Neural progenitor cell (in vitro differentiated cells): ENCODE results near the gene OR52N2. TPM values are rescaled to one million over a fixed set of nuclear protein-coding genes. Genes with fewer than 3 reads are reported as not detected.

Source experiments
- DNase-seq: peaks from one replicate; pipeline ENCODE4 v3.0.0-alpha.2; 2016; ENCODE audit warnings: low spot score
- H2AFZ ChIP-seq: fragments of 200-600 bp; sonication (generic); replicated peaks from 2 replicates; pipeline ENCODE4 v1.6.1; 2016; ENCODE audit warnings: antibody characterized with exemption
- H3F3A ChIP-seq: fragments of 200-600 bp; sonication (generic); 2 replicates; pipeline ENCODE4 v1.6.1; 2016; ENCODE audit warnings: antibody characterized with exemption, low read depth
- H3K27ac ChIP-seq: fragments of 200-600 bp; sonication (generic); 2 replicates; pipeline ENCODE4 v1.5.1; 2016; ENCODE audit warnings: mild to moderate bottlenecking
- H3K27me3 ChIP-seq: fragments of 200-600 bp; sonication (generic); 2 replicates; pipeline ENCODE4 v1.6.1; 2016; ENCODE audit warnings: mild to moderate bottlenecking, moderate library complexity
- H3K36me3 ChIP-seq: fragments of 200-600 bp; sonication (generic); 2 replicates; pipeline ENCODE4 v1.5.1; 2016
- H3K4me1 ChIP-seq: fragments of 200-600 bp; sonication (generic); 2 replicates; pipeline ENCODE4 v1.6.1; 2016; ENCODE audit warnings: mixed run types
- H3K4me2 ChIP-seq: fragments of 200-600 bp; sonication (generic); 2 replicates; pipeline ENCODE4 v1.6.1; 2016
- H3K4me3 ChIP-seq: fragments of 200-600 bp; sonication (generic); 2 replicates; pipeline ENCODE4 v1.5.1; 2016
- H3K79me2 ChIP-seq: fragments of 200-600 bp; sonication (generic); 2 replicates; pipeline ENCODE4 v1.6.1; 2016; ENCODE audit warnings: low read depth
- H3K9ac ChIP-seq: fragments of 200-600 bp; sonication (generic); 2 replicates; pipeline ENCODE4 v1.6.1; 2016
- H3K9me3 ChIP-seq: fragments of 200-600 bp; sonication (generic); 2 replicates; pipeline ENCODE4 v1.5.1; 2016; ENCODE audit warnings: low read depth
- H4K20me1 ChIP-seq: fragments of 200-600 bp; sonication (generic); 2 replicates; pipeline ENCODE4 v1.6.1; 2016; ENCODE audit warnings: low read depth
- H3K27ac Mint-ChIP-seq: 3 replicates; pipeline ENCODE4 v1.8.0; 2021; ENCODE audit warnings: mixed read lengths
- H3K27me3 Mint-ChIP-seq: 2 replicates; pipeline ENCODE4 v1.8.0; 2022; ENCODE audit warnings: low read depth, mild to moderate bottlenecking, inconsistent platforms, moderate library complexity, mixed read lengths; ENCODE audit not compliant: insufficient read depth
- H3K36me3 Mint-ChIP-seq: 3 replicates; pipeline ENCODE4 v1.8.0; 2021; ENCODE audit warnings: mixed read lengths
- H3K4me1 Mint-ChIP-seq: 3 replicates; pipeline ENCODE4 v1.8.0; 2021; ENCODE audit warnings: mixed read lengths
- H3K4me3 Mint-ChIP-seq: 3 replicates; pipeline ENCODE4 v1.8.0; 2021; ENCODE audit warnings: mild to moderate bottlenecking, moderate library complexity, mixed read lengths
- H3K9me3 Mint-ChIP-seq: 3 replicates; pipeline ENCODE4 v1.8.0; 2020; ENCODE audit warnings: mixed read lengths
- EZH2 ChIP-seq: fragments of 200-600 bp; sonication (generic); IDR thresholded peaks from 2 replicates; pipeline ENCODE4 v1.6.1; 2017; ENCODE audit warnings: antibody characterized with exemption, mild to moderate bottlenecking, moderate library complexity
- EZH2phosphoT487 ChIP-seq: fragments of 200-600 bp; sonication (generic); IDR thresholded peaks from 2 replicates; pipeline ENCODE4 v1.6.1; 2017; ENCODE audit warnings: antibody characterized with exemption
- total RNA-seq: library from RNA; depleted of rRNA; stranded (reverse); fragments of >200 nt; gene quantifications from 2 replicates; pipeline ENCODE4 v1.2.3, GENCODE V29; 2015; ENCODE audit warnings: low replicate concordance
- TF ChIP-seq, protein P1 (sequence below): fragments of 200-600 bp; sonication (generic); IDR thresholded peaks from 2 replicates; pipeline ENCODE4 v1.5.1; 2017; ENCODE audit warnings: antibody characterized with exemption, mild to moderate bottlenecking

Gene OR52N2
- total RNA-seq, 1 donor from 2014 or later = not detected

DNA sequence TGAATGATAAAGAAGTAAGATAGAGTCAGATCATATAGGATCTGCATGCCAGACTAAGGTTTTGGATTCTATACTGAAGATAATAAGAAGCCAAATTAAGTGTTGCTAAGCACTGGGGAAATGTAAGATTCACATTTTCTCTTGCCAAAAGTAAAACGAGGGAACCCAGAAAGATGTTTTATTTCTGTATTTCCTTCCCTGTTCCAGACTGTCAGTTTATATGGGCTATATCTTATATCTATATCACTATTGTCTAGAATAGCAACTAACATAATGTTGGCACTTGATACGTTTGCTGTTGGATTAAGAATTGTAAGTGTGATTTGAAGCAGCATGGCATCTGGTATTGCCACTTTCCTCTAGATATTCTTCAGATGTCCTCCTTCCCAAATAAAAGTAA is 24.7 kb downstream of the OR52N2 start:
- Histone ChIP-seq H3K36me3 (no peaks in the 10 kb centered on the region), H3K4me2 (no peak overlapping the region), H3K9me3 (no peaks in the 10 kb centered on the region), H3K9ac (no peak overlapping the region), H3K79me2 (no peaks in the 10 kb centered on the region), H4K20me1 (no peaks in the 10 kb centered on the region), H3K4me1 (no peaks in the 10 kb centered on the region), H3K27me3 (no peaks in the 10 kb centered on the region), H2AFZ (no peak overlapping the region), H3K4me3 (no peak overlapping the region), H3K27ac (no peak overlapping the region), H3F3A (no peaks in the 10 kb centered on the region)
- Mint-ChIP-seq H3K27me3 (no peaks in the 10 kb centered on the region), H3K27ac (no peak overlapping the region), H3K4me3 (no peak overlapping the region), H3K36me3 (no peaks in the 10 kb centered on the region), H3K4me1 (peaks cover 4% of the 10 kb centered on the region), H3K9me3 (no peaks in the 10 kb centered on the region)
- DNase-seq = no peak
- TF ChIP-seq EZH2 (no peak), EZH2phosphoT487 (no peak)
- TF ChIP-seq, protein P1, sequence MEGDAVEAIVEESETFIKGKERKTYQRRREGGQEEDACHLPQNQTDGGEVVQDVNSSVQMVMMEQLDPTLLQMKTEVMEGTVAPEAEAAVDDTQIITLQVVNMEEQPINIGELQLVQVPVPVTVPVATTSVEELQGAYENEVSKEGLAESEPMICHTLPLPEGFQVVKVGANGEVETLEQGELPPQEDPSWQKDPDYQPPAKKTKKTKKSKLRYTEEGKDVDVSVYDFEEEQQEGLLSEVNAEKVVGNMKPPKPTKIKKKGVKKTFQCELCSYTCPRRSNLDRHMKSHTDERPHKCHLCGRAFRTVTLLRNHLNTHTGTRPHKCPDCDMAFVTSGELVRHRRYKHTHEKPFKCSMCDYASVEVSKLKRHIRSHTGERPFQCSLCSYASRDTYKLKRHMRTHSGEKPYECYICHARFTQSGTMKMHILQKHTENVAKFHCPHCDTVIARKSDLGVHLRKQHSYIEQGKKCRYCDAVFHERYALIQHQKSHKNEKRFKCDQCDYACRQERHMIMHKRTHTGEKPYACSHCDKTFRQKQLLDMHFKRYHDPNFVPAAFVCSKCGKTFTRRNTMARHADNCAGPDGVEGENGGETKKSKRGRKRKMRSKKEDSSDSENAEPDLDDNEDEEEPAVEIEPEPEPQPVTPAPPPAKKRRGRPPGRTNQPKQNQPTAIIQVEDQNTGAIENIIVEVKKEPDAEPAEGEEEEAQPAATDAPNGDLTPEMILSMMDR = no peak

DNA sequence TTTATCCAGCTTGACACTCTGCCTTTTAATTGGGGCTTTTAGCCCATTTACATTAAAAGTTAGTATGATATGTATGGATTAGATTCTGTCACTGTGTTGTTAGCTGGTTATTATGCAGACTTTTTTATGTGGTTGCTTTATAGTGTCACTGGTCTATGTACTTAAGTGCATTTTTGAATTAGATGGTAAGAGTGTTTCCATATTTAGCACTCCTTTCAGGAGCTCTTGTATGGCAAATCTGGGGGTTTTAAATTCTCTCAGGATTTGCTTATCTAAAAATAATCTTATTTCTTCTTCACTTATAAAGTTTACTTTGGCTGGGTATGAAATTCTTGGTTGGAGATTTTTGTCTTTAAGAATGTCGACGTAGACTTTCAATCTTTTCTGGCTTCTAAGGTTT is 29.0 kb downstream of the OR52N2 start:
- H3K27ac Mint-ChIP-seq = no peak overlapping the region
- no peaks in the 10 kb centered on the region for H3K9me3 ChIP-seq
- no peak for DNase-seq
- no peak overlapping the region for H3K9ac ChIP-seq
- H3K79me2 ChIP-seq = no peaks in the 10 kb centered on the region
- no peak overlapping the region for H3K27ac ChIP-seq
- no peaks in the 10 kb centered on the region for H3K4me1 ChIP-seq
- no peak overlapping the region for H3K4me3 Mint-ChIP-seq
- no peaks in the 10 kb centered on the region for H3K36me3 Mint-ChIP-seq
- H3K36me3 ChIP-seq = no peaks in the 10 kb centered on the region
- H3K4me1 Mint-ChIP-seq = no peaks in the 10 kb centered on the region
- no peak overlapping the region for H2AFZ ChIP-seq
- no peaks in the 10 kb centered on the region for H3K9me3 Mint-ChIP-seq
- no peak for TF ChIP-seq EZH2phosphoT487
- TF ChIP-seq, protein P1 = no peak
- no peak for TF ChIP-seq EZH2
- H3K27me3 ChIP-seq = no peaks in the 10 kb centered on the region
- no peaks in the 10 kb centered on the region for H3F3A ChIP-seq
- no peaks in the 10 kb centered on the region for H3K27me3 Mint-ChIP-seq
- no peak overlapping the region for H3K4me2 ChIP-seq
- no peak overlapping the region for H3K4me3 ChIP-seq
- H4K20me1 ChIP-seq = no peaks in the 10 kb centered on the region

DNA sequence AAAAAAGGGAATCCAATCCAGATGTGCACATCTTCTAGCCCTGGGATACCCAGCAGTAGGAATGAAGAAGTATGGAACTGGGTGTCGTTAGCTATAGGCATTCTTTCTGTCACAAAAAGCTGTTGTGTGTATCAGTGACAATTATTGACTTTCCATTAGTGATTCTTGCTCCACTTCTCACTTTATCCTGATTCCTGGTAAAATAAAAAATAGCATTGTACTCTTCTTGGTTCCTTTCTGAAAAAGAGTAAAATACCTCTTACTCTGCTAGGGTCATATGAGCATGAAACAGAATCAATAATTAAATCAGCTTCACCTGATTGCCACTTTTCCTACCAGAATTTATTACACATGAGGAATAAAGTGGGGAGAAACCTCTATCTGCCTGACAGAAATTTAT is 33.1 kb downstream of the OR52N2 start, which contains the start of gene OR52E6:
Gene OR52E6 (minus strand): TSS at position 101 of the 400 bp plus-strand sequence. CDS start 0 bp downstream, at position 101.
- no peaks in the 10 kb centered on the region for H4K20me1 ChIP-seq
- TF ChIP-seq EZH2phosphoT487 = no peak
- no peak for TF ChIP-seq EZH2
- TF ChIP-seq, protein P1 = no peak
- H3K9ac ChIP-seq = no peak within 1 kb of the TSS
- no peak within 1 kb of the TSS for H2AFZ ChIP-seq
- Mint-ChIP-seq H3K27me3 (no peaks in the 10 kb centered on the region), H3K4me3 (no peak within 1 kb of the TSS), H3K36me3 (no peaks in the 10 kb centered on the region), H3K9me3 (no peaks in the 10 kb centered on the region), H3K27ac (no peak within 1 kb of the TSS), H3K4me1 (no peaks in the 10 kb centered on the region)
- no peaks in the 10 kb centered on the region for H3K27me3 ChIP-seq
- no peak within 1 kb of the TSS for H3K27ac ChIP-seq
- no peak within 1 kb of the TSS for H3K4me2 ChIP-seq
- H3K79me2 ChIP-seq = no peaks in the 10 kb centered on the region
- no peaks in the 10 kb centered on the region for H3K9me3 ChIP-seq
- no peak for DNase-seq
- H3K4me1 ChIP-seq = no peaks in the 10 kb centered on the region
- H3F3A ChIP-seq = no peaks in the 10 kb centered on the region
- no peaks in the 10 kb centered on the region for H3K36me3 ChIP-seq
- H3K4me3 ChIP-seq = no peak within 1 kb of the TSS
